Left forelimb (tissue), 1 donor: ENCODE results near the gene ERN1.
"Not testable (repeated sequence)": the region's sequence is repeated elsewhere in the genome, so short reads cannot be mapped to it uniquely, and the experiment has no call there.

Experiments used
- DNase-seq: peaks from one replicate; pipeline ENCODE4 v3.0.0-alpha.2; 2018; ENCODE audit warnings: low spot score

ERN1 gene

DNA sequence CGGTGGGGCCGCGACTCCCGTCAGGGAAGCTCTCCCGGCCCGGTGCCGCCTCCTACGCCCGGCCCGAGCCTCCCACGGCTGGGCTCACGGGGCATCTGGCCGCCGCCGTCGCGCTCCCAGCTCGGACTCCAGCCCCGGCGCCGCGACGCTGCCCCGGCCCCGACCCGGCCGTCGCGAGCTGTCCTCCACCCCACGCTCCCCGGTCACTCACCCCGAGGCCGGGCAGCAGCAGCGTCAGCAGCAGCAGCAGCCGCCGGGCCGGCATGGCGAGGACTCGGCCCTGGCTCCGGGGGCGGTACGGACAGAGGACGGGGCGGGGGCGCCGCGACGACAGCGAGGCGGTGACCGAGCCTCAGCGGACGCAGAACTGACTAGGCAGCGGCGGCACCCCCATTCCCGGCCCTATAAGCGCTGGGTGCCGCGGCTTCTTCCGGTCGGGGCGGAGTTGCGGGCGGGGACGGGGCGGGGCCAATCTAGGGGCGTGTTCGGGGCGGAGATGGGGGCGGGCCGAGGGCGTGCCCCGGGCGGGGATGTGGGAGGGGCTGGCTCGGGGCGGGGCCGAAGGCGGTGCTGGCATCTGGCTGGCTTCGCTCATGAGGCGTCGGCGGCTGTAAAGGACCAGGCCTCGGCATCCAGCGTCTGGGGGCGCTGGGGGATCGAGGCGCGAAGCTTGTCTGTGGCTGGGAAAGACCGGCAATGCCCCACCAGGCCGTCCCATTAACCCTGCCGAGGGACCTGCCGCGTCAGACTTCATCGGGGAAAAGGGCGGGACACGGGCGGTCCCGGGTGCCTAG is at the start of gene ERN1:
Gene ERN1 (minus strand): TSS at position 380 of the 794 bp plus-strand sequence. CDS start 115 bp downstream, at position 265.
- peak; percentile 97 for DNase-seq

DNA sequence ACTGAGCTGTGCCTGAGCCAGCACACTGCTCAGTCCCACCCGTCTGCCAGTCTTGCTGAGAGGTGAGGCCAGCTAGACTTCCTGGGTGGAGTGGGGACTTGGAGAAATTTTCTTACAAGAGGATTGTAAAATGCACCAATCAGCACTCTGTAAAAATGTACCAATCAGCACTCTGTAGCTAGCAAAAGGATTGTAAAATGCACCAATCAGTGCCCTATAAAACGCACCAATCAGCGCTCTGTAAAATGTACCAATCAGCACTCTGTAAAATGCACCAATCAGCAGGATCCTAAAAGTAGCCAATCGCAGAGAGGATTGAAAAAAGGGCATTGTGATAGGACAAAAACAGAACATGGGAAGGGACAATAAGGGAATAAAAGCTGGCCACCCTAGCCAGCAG is 49.1 kb upstream of the ERN1 start:
- DNase-seq, result not testable (repeated sequence)

- DNase-seq, result no peak
Measured at GRCh38 chr17:64178011-64178825, 48.3 kb upstream of the ERN1 start.

DNA sequence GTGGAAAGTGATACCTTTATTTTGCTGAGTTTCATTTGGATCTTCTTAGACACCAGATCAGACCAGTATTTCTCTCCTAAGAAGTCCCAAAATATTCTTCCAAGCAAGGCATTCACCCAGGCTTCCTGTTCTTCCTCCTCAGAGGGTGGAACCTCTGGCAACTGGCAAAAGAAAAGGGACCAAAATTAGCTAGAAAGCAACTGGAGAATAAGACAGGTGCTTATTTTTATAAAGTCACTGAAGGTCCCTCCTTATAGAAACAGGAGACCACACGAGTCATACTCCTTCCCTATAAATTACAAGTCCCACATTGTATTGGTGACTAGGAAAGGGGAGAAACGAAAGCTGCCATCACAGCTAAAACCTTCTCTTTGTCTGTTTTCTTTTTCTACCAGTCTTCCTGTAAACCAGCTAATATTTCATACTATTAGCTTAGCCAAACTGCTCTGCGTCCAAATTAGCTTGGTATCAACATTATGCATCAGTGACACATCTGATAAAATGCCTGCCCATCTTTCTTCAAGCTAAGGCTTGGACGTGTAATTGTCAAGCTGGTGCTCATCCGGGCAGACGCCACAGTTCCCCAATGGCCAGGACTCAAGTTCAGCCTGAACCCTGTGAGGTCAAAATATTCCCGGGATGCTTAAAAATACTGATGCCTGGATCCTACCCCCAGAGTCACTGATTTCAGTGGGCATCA is 47.5 kb upstream of the ERN1 start:
- DNase-seq, result no peak

DNA sequence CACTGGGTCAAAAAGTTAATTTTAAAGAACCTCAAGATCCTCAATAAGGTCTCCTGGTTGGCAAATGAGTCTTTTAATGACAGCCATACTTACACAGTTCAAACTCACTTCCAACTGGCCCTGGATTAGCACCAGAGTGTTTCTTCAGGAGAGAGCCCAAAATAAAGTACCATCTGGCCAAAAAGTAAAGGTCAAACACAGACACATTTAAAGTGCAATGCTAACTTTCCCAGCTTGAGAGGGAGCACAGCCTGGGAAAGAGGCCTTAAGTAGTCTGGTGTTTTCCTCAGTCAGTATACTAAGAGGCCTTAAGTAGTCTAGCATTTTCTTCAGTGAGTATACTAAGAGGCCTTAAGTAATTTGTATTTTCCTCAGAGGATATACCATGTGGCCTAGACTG is 46.6 kb upstream of the ERN1 start:
- no peak for DNase-seq

GRCh38 chr17:64174686-64175456 is 44.9 kb upstream of the ERN1 start:
- DNase-seq, result no peak

DNA sequence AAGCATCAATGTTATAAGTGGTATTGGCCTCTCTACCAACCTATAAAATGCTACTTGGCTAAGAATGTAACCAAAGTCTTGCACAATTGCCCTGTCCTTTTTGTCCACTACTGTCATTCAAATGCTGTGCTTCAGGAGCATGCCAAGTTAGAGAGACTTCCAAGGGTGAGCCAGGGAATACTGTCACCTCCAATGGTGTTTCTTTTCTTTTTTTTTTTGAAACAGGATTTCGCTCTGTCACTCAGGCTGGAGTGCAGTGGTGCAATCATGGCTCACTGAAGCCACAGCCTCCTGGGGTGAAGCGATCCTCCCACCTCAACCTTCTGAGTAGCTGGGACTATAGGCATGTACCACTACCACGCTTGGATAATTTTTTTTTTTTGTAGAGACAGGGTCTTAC is 43.7 kb upstream of the ERN1 start:
- DNase-seq, result no peak

- no peak for DNase-seq
Measured at GRCh38 chr17:64172510-64172909, 42.6 kb upstream of the ERN1 start.

- DNase-seq, result no peak
Measured at GRCh38 chr17:64171041-64171440, 41.1 kb upstream of the ERN1 start.

DNA sequence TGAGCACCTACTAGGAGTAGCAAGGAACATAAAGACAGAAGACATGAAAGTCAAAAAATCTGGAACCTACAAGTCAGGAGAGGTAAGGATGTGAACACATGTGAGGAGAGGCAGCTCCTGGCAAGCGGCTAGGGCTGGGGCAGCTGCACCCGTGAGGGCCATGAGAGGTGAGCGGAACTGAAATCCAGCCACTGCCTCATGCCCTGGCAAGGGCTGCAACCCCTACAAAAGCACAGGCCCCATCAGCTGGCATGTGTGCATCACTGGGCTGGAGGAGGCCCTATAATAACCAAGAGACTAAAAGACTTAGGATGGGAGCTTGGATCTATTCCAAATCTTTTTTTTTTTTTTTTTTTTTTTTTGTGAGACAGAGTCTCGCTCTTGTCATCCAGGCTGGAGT is 40.3 kb upstream of the ERN1 start:
- DNase-seq, result no peak

GRCh38 chr17:64167666-64168065 is 37.7 kb upstream of the ERN1 start:
- DNase-seq, result not testable (repeated sequence)

GRCh38 chr17:64166876-64167275 is 36.9 kb upstream of the ERN1 start:
- no peak for DNase-seq

GRCh38 chr17:64165347-64165746 is 35.4 kb upstream of the ERN1 start:
- DNase-seq, result no peak

- no peak for DNase-seq
Measured at GRCh38 chr17:64164596-64165285, 34.8 kb upstream of the ERN1 start.

- no peak for DNase-seq
Measured at GRCh38 chr17:64163468-64163867, 33.5 kb upstream of the ERN1 start.

- no peak for DNase-seq
Measured at GRCh38 chr17:64162554-64162953, 32.6 kb upstream of the ERN1 start.

DNA sequence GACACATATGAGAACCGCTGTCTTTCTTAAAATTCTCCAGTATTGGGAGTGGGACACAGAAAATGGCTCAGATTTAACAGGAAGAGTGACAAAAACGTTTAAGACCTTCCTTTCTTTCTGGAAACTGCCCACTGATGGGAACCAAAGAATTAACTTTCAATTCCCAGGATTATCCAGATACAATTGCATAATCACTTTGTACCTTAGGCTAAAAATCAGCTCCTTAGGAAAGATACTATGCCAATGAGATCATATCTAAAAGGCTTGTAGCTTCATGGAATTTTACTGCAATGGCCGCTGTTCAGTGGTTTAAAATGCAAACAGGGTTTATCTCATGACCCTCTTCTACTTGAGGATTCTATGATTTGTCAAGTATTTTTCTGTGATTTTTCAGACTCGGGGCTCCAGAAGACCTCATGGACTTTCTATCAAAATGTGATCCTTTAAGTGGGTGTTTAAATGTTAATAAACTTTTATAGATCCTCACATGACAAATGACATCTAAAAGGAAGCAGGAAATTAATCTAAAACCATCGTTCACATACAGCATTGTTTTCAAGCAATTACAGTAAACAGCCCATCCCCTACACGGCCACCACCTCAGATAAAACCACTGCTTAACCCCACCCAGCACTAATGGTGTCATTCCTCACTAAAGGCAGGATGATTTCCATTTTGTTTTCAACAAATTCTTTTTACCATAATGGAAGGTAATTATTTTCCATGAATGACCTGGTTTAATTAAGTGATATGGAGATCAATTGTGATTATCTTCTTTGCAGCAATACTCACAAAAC is 31.6 kb upstream of the ERN1 start:
- DNase-seq, result no peak

DNA sequence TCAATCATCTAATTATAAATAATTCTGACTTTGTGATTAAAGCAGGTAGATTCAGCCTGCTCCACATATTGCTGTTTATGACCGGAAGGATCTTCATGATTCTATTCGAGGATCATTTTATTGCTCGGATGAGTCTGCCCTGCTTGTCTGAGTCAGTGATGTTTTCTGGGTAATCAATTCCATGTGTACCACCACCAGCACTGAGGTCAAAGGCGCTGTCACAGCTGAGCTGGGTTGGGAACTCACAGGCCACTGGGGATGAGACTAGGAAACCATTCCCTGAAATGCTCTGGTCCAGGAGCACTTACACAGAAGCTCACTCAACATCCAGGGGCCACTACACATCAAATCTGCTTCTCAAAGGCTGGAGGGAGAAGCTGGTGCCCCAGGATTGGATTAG is 30.4 kb upstream of the ERN1 start:
- no peak for DNase-seq

- DNase-seq, result no peak
Measured at GRCh38 chr17:64158831-64159590, 29.1 kb upstream of the ERN1 start.

- DNase-seq, result no peak
Measured at GRCh38 chr17:64158406-64158805, 28.5 kb upstream of the ERN1 start.
